HCT116 (cell line): ENCODE results near the gene RPLP2. TPM values are rescaled to one million over a fixed set of nuclear protein-coding genes. Genes with fewer than 3 reads are reported as not detected.

Experiments used
- ATAC-seq: fragments of 200-7000 bp; cut with Tn5 transposase; 2 replicates; pipeline ENCODE4 v1.9.1; 2020; ENCODE audit warnings: mild to moderate bottlenecking, moderate library complexity
- BruUV-seq: library from RNA; stranded (reverse); fragments of 400-500 nt; replicated peaks from 2 replicates; lab custom pipeline; 2021; lab: Mats Ljungman, UMichigan
- CTCF ChIA-PET: fragments of 300-600 bp; sonication (Branson Sonifier 250); formaldehyde crosslinking; loops from one replicate; lab custom pipeline; 2021; ENCODE audit warnings: antibody characterized with exemption; lab: Charles Lee
- POLR2A ChIA-PET: fragments of 300-600, 350-600 bp; sonication (Branson Sonifier 250); formaldehyde crosslinking; loops from one replicate; lab custom pipeline; 2021; ENCODE audit warnings: antibody characterized with exemption; lab: Charles Lee
- RAD21 ChIA-PET, 2 experiments: fragments of 300-600 bp; sonication (Branson Sonifier 250); formaldehyde crosslinking; loops; one replicate each; lab custom pipeline; 2023; ENCODE audit warnings: low total read pairs in 2 of 2; ENCODE audit not compliant: uncharacterized antibody in 2 of 2, unreplicated experiment in 2 of 2, low non-redundant PET in 1 of 2; lab: Charles Lee
- DNase-seq: peaks from one replicate; pipeline ENCODE4 v3.0.0-alpha.2; 2010; ENCODE audit warnings: low read depth, low spot score
- H2AFZ ChIP-seq: fragments of 200-600 bp; shearing (Covaris generic), sonication (generic); 2 replicates; pipeline ENCODE4 v1.6.1; 2017; ENCODE audit warnings: low read depth, mixed run types, mixed read lengths, antibody characterized with exemption, low read length; ENCODE audit not compliant: poor library complexity, severe bottlenecking
- H3K27ac ChIP-seq: 2 replicates; pipeline ENCODE4 v1.5.1; 2012; ENCODE audit warnings: low read depth, low read length
- H3K27me3 ChIP-seq: fragments of 200-600 bp; sonication (generic); 2 replicates; pipeline ENCODE4 v1.6.1; 2016; ENCODE audit warnings: mixed run types, low read length, mixed read lengths; ENCODE audit not compliant: insufficient read depth
- H3K36me3 ChIP-seq, 2 experiments: fragments of 200-500 bp in 1 of 2; fragments of 200-600 bp in 1 of 2; sonication (Bioruptor generic) in 1 of 2; sonication (generic) in 1 of 2; 2 replicates each; pipeline versions ENCODE4 v1.5.1 to v1.6.1; 2014 to 2016; ENCODE audit warnings: low read length in 2 of 2, inconsistent platforms in 1 of 2, mixed read lengths in 1 of 2, mixed run types in 1 of 2; ENCODE audit not compliant: insufficient read depth in 2 of 2, control insufficient read depth in 1 of 2
- H3K4me1 ChIP-seq, 2 experiments: fragments of 200-600 bp in 1 of 2; sonication (generic) in 1 of 2; 2 replicates each; pipeline versions ENCODE4 v1.5.1 to v1.6.1; 2012 to 2017; ENCODE audit warnings: low read length in 2 of 2, inconsistent platforms in 1 of 2, mild to moderate bottlenecking in 1 of 2, mixed read lengths in 1 of 2, mixed run types in 1 of 2, moderate library complexity in 1 of 2; ENCODE audit not compliant: insufficient read depth in 2 of 2, control insufficient read depth in 1 of 2
- H3K4me2 ChIP-seq: fragments of 200-600 bp; sonication (generic); 2 replicates; pipeline ENCODE4 v1.6.1; 2017; ENCODE audit warnings: mixed run types, low read length, mixed read lengths
- H3K4me3 ChIP-seq, 2 experiments: fragments of 200-600 bp in 1 of 2; sonication (generic) in 1 of 2; replicated peaks in 1 of 2; 2 replicates each; pipeline ENCODE4 v1.5.1; 2011 to 2016; ENCODE audit warnings: low read length in 2 of 2, control low read depth in 1 of 2, low read depth in 1 of 2, mild to moderate bottlenecking in 1 of 2, mixed read lengths in 1 of 2, mixed run types in 1 of 2
- H3K79me2 ChIP-seq: fragments of 200-600 bp; sonication (generic); 2 replicates; pipeline ENCODE4 v1.6.1; 2017; ENCODE audit warnings: mild to moderate bottlenecking, mixed run types, low read length, moderate library complexity, mixed read lengths; ENCODE audit not compliant: insufficient read depth
- H3K9ac ChIP-seq: fragments of 200-600 bp; sonication (generic); 2 replicates; pipeline ENCODE4 v1.6.1; 2016; ENCODE audit warnings: low read length, mixed read lengths
- H3K9me2 ChIP-seq: fragments of 200-600 bp; sonication (generic), shearing (Covaris generic); 2 replicates; pipeline ENCODE4 v1.6.1; 2017; ENCODE audit warnings: mixed run types, mild to moderate bottlenecking, moderate library complexity; ENCODE audit not compliant: insufficient read depth
- H3K9me3 ChIP-seq, 2 experiments: fragments of 200-500 bp in 1 of 2; fragments of 200-600 bp in 1 of 2; sonication (Bioruptor generic) in 1 of 2; sonication (generic) in 1 of 2; 2 replicates each; pipeline ENCODE4 v1.6.1; 2014 to 2017; ENCODE audit warnings: low read length in 2 of 2, mixed read lengths in 2 of 2, inconsistent platforms in 1 of 2, low read depth in 1 of 2, mild to moderate bottlenecking in 1 of 2, mixed run types in 1 of 2, moderate library complexity in 1 of 2; ENCODE audit not compliant: control insufficient read depth in 1 of 2, insufficient read depth in 1 of 2
- H4K20me1 ChIP-seq: fragments of 200-600 bp; sonication (generic), shearing (Covaris generic); 2 replicates; pipeline ENCODE4 v1.6.1; 2017; ENCODE audit warnings: mixed run types, mild to moderate bottlenecking, moderate library complexity; ENCODE audit not compliant: insufficient read depth
- ATF3 ChIP-seq: IDR thresholded peaks from 2 replicates; pipeline ENCODE4 v1.6.1; 2012
- CBX3 ChIP-seq: IDR thresholded peaks from 2 replicates; pipeline ENCODE4 v1.6.1; 2012; ENCODE audit warnings: low read depth
- CEBPB ChIP-seq: IDR thresholded peaks from 2 replicates; pipeline ENCODE4 v1.6.1; 2012; ENCODE audit warnings: low read depth
- CTCF ChIP-seq, 3 experiments: fragments of 200-600 bp in 1 of 3; sonication (generic) in 1 of 3; IDR thresholded peaks in 2 of 3; conservative IDR thresholded peaks in 1 of 3; 2 replicates each; pipeline ENCODE4 v1.5.1; 2012 to 2017; ENCODE audit warnings: low read depth in 2 of 3, low read length in 2 of 3, antibody characterized with exemption in 1 of 3, borderline replicate concordance in 1 of 3, control low read depth in 1 of 3, mild to moderate bottlenecking in 1 of 3, mixed read lengths in 1 of 3, mixed run types in 1 of 3, moderate library complexity in 1 of 3; ENCODE audit not compliant: insufficient read depth in 1 of 3
- EGR1 ChIP-seq: IDR thresholded peaks from 2 replicates; pipeline ENCODE4 v1.6.1; 2012; ENCODE audit warnings: low read depth
- ELF1 ChIP-seq: IDR thresholded peaks from 2 replicates; pipeline ENCODE4 v1.6.1; 2012; ENCODE audit warnings: low read depth, borderline replicate concordance
- EZH2phosphoT487 ChIP-seq: fragments of 200-600 bp; IDR thresholded peaks from 2 replicates; pipeline ENCODE4 v1.6.1; 2018; ENCODE audit warnings: antibody characterized with exemption, borderline replicate concordance
- FOSL1 ChIP-seq: IDR thresholded peaks from 2 replicates; pipeline ENCODE4 v1.6.1; 2012; ENCODE audit warnings: low read depth
- JUND ChIP-seq: IDR thresholded peaks from 2 replicates; pipeline ENCODE4 v1.6.1; 2012
- MAX ChIP-seq: IDR thresholded peaks from 2 replicates; pipeline ENCODE4 v1.6.1; 2012
- POLR2A ChIP-seq: IDR thresholded peaks from 2 replicates; pipeline ENCODE4 v1.7.0; 2011; ENCODE audit warnings: borderline replicate concordance; ENCODE audit not compliant: insufficient read depth, insufficient read length; ENCODE audit errors: extremely low read depth
- POLR2AphosphoS5 ChIP-seq: IDR thresholded peaks from 2 replicates; pipeline ENCODE4 v1.6.1; 2011; ENCODE audit warnings: mild to moderate bottlenecking, low read depth, low read length, moderate library complexity
- SRF ChIP-seq: IDR thresholded peaks from 2 replicates; pipeline ENCODE4 v1.6.1; 2012; ENCODE audit warnings: low read depth
- TCF7L2 ChIP-seq: IDR thresholded peaks from 2 replicates; pipeline ENCODE4 v1.7.0; 2011; ENCODE audit warnings: borderline replicate concordance, inconsistent platforms; ENCODE audit not compliant: insufficient read depth, insufficient read length; ENCODE audit errors: extremely low read depth
- YY1 ChIP-seq: IDR thresholded peaks from 2 replicates; pipeline ENCODE4 v1.6.1; 2011; ENCODE audit warnings: low read length, low read depth, moderate library complexity, mild to moderate bottlenecking; ENCODE audit not compliant: insufficient replicate concordance; ENCODE audit errors: extremely low read depth
- ZBTB33 ChIP-seq: IDR thresholded peaks from 2 replicates; pipeline ENCODE4 v1.6.1; 2011; ENCODE audit warnings: mild to moderate bottlenecking, low read length, moderate library complexity; ENCODE audit not compliant: insufficient replicate concordance; ENCODE audit errors: extremely low read depth
- ZFX ChIP-seq: fragments of 450-650 bp; IDR thresholded peaks from 2 replicates; pipeline ENCODE4 v1.6.1; 2017
- ZNF274 ChIP-seq: fragments of 200-500 bp; sonication (Bioruptor generic); IDR thresholded peaks from 2 replicates; pipeline ENCODE4 v1.6.1; 2014; ENCODE audit warnings: mild to moderate bottlenecking, low read depth, low read length, inconsistent platforms
- intact Hi-C: fragments of 100-400 bp; cut with micrococcal nuclease; formaldehyde crosslinking; loops from 2 replicates; pipeline ENCODE4 v1.10.0; 2022
- total RNA-seq: library from RNA; stranded (reverse); gene quantifications from one replicate; pipeline ENCODE4 v1.2.1, GENCODE V29; 2021; ENCODE audit not compliant: unreplicated experiment

Gene RPLP2
- total RNA-seq, 1 experiment from 2014 or later, result 3,615 TPM

DNA sequence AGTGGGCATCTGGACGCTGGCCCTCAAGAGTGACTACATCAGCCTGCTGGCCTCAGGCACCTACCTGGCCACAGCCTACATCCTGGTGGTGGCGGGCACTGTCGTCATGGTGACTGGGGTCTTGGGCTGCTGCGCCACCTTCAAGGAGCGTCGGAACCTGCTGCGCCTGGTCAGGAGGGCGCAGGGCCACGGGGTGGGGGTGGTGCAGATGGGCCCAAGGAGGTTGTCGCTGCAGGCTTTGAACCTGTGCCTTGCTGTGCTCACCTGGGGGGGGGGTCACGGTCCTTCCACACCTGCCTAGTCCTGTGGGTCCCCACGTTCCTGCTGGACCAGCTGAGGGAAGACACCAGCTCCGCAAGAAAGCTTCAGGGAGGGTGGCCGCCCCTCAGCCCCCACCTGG is 26.5 kb downstream of the RPLP2 start:
- ChIA-PET POLR2A (no interaction called here), RAD21 (no interaction called here), CTCF (no interaction called here)
- Histone ChIP-seq H3K9me3 (no peaks in the 10 kb centered on the region), H3K36me3 (peaks cover 3 to 44% of the 10 kb centered on the region in 2 experiments; a peak in 3 of 4 replicates), H2AFZ (no peak overlapping the region), H3K4me3 (no peak overlapping the region), H3K9me2 (no peaks in the 10 kb centered on the region), H3K4me1 (peaks cover 43 to 84% of the 10 kb centered on the region in 2 experiments), H3K27me3 (no peaks in the 10 kb centered on the region), H4K20me1 (peaks cover 23% of the 10 kb centered on the region; the same call in 1 of the 2 replicates), H3K4me2 (no peak overlapping the region), H3K27ac (peak overlapping the region; percentile 97), H3K9ac (no peak overlapping the region), H3K79me2 (peaks cover 80% of the 10 kb centered on the region)
- no TSS peak for BruUV-seq
- no peak for ATAC-seq
- TF ChIP-seq MAX, result no peak
- TF ChIP-seq SRF, result no peak
- no peak for TF ChIP-seq CTCF (IDR thresholded peaks at IDR 0.05 in 2 of 3, conservative IDR thresholded peaks at IDR 0.05 in 1 of 3; ENCODE audit: borderline replicate concordance in 1 of 3, insufficient read depth in 1 of 3, low read depth in 2 of 3, low read length in 2 of 3)
- no peak for TF ChIP-seq ELF1
- no peak for TF ChIP-seq POLR2A
- TF ChIP-seq EZH2phosphoT487, result no peak
- TF ChIP-seq ATF3, result no peak
- no peak for TF ChIP-seq ZFX
- TF ChIP-seq ZNF274, result no peak
- no peak for TF ChIP-seq POLR2AphosphoS5
- TF ChIP-seq YY1, result no peak
- TF ChIP-seq CEBPB, result no peak
- no peak for TF ChIP-seq ZBTB33
- TF ChIP-seq FOSL1, result no peak
- TF ChIP-seq JUND, result no peak
- TF ChIP-seq CBX3, result no peak
- TF ChIP-seq TCF7L2, result no peak
- no peak for TF ChIP-seq EGR1
- intact Hi-C loops, result no loop called here
- DNase-seq, result no peak
